GM12872 (cell line): ENCODE data around the gene TRIOBP.
A peak's percentile ranks its signal among the peaks of the same experiment; 100 is the strongest.

Experiments used
- TF ChIP-seq, protein P1 (sequence below): IDR thresholded peaks from 3 replicates; pipeline ENCODE4 v1.5.1; 2011; ENCODE audit warnings: low read depth, mild to moderate bottlenecking, low read length, moderate library complexity; ENCODE audit not compliant: insufficient read depth

The TRIOBP gene

DNA sequence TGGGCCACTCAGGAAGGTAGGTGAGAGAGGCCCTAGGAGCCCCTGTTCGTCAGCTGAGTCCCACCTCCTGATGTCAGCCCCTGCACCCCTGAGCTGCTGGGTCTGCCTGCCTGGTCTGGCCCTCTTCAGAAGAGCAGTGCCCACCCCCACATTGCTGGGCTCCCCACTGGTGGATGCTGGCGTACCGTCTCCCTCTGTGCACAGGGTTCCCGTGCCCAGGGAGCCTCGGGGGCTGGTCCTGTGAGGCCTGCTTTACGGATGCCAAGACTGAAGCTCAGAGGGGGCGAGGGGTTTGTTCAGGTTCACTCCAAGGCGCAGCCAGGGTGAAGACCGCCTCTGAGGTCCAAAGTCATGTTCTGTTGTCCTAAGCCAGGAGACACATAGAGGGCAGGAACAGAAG lies 66.2 kb downstream of the TRIOBP start:
- TF ChIP-seq, protein P1, sequence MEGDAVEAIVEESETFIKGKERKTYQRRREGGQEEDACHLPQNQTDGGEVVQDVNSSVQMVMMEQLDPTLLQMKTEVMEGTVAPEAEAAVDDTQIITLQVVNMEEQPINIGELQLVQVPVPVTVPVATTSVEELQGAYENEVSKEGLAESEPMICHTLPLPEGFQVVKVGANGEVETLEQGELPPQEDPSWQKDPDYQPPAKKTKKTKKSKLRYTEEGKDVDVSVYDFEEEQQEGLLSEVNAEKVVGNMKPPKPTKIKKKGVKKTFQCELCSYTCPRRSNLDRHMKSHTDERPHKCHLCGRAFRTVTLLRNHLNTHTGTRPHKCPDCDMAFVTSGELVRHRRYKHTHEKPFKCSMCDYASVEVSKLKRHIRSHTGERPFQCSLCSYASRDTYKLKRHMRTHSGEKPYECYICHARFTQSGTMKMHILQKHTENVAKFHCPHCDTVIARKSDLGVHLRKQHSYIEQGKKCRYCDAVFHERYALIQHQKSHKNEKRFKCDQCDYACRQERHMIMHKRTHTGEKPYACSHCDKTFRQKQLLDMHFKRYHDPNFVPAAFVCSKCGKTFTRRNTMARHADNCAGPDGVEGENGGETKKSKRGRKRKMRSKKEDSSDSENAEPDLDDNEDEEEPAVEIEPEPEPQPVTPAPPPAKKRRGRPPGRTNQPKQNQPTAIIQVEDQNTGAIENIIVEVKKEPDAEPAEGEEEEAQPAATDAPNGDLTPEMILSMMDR, result no peak

DNA sequence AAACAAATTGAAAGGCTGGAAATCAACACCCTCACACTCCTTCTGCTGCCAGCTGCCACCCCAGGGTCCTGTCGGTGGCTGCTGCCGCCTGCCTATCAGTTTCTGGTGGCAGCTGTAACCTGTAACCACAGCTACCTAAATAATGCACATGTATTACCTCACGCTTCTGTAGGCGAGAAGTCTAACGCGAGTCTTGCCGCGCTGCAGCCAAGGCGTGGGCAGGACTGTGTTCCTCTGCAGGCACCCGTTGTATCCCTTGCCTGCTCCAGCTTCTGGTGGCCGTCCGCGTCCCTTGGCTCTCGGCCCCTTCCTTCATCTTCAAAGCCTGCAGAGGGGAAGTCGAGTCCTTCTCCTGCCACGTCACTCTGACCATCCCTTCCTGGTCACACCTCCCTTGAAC lies 66.8 kb downstream of the TRIOBP start:
- TF ChIP-seq, protein P1, result no peak

DNA sequence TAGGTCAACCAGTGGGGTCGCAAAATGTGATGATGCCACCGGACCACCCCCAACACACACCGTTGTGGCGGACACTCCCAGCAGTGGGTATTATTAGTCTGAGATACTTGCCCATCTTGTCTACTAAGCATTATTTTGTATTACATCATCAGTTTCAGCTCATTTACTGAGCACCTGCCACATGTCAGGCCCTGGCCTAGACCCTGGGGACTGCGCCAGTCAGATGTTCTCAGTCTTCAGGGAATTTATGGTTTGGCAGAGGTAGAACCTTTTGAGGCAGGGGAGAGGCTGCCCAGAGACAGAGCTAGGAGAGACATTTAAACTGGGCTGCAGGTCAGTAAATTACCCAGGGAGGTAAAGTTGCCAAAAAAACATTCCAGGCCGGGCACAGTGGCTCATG lies 67.8 kb downstream of the TRIOBP start:
- TF ChIP-seq, protein P1, result no peak

DNA sequence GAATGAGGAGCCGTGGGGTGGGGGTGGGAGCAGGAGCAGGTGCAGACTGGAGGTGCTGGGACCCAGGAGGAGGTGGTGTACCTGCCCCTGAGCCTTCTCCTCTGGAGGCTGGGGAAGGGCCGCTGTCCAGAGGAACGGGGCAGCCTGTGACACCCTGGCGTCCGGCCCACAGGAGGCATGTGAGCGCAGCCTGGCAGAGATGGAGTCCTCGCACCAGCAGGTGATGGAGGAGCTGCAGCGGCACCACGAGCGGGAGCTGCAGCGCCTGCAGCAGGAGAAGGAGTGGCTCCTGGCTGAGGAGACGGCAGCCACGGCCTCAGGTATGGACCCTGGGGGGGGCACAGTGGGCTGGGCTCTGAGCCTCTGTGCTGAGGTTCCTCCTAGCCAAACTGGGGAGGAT lies 68.7 kb downstream of the TRIOBP start:
- TF ChIP-seq, protein P1, result no peak

DNA sequence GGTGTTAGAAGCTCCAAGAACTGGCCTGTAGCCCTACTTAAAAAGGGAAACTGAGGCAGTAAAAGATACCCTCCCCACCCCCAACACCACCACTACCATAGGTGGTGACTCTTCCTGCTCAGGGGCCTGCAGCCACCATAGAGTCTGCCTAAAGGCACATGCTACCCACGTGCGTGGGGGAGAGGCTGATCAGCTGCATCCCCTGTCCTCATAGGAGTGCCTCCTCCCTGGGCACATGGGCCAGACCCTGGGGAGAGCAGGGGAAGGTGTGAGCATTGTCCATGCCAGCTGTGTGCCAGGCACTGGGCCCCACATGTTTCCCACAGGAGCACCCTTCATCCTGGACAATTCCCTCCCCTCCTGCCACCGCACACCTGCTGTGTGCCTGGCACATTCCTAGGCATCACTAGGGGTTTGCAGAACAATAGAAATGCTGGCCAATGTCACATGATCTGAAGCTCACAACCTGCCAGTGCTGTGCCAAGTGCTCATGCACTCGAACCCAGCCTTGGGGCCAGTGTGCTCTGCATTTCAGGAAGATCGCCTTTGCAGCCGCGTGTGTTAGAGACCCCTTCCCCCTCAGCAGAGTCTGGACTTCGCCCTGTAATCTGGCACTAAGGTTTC lies 69.2 kb downstream of the TRIOBP start:
- TF ChIP-seq, protein P1, result no peak

DNA sequence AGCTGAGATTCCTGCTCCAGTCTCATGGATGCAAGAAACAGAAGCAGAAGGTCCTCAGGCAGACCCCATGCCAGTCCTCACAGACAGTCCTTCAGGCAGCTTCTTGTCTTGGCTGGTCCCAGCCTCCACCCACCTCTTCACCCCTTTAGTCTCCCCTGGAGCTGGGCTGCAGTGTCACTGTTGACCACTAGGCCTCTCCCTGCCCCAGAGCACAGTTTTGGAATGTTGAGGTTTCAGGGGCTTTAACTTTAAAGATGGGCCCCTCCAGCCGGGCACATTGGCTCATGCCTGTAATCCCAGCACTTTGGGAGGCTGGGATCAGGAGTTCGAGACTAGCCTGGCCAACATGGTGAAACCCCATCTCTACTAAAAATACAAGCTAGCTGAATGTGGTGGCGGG lies 71.4 kb downstream of the TRIOBP start:
- TF ChIP-seq, protein P1, result peak; percentile 59; the same call in 2 of the 3 replicates

DNA sequence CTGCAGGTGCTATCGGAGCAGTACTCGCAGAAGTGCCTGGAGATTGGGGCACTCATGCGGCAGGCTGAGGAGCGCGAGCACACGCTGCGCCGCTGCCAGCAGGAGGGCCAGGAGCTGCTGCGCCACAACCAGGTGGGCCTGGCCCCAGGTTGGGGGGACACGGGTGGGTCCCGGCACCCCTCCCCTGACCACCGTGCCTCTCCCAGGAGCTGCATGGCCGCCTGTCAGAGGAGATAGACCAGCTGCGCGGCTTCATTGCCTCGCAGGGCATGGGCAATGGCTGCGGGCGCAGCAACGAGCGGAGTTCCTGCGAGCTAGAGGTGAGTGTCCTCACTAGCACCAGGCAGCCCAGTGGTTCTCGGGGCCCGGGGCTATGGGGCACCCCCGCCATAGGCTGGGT lies 72.2 kb downstream of the TRIOBP start:
- TF ChIP-seq, protein P1, result no peak
